ENCODE results near the gene MEF2A.

The MEF2A gene

GRCh38 chr15:99706557-99707303 lies 140.9 kb downstream of the MEF2A start:
- no peak for FAIRE-seq

GRCh38 chr15:99707473-99708270 lies 141.9 kb downstream of the MEF2A start:
- no peak for FAIRE-seq

GRCh38 chr15:99708563-99708962 lies 142.8 kb downstream of the MEF2A start:
- no peak for FAIRE-seq

GRCh38 chr15:99709243-99709986 lies 143.6 kb downstream of the MEF2A start:
- no peak for FAIRE-seq

GRCh38 chr15:99711625-99712024 lies 145.8 kb downstream of the MEF2A start:
- no peak for FAIRE-seq

- FAIRE-seq = no peak
Observed at GRCh38 chr15:99712415-99712814, 146.6 kb downstream of the MEF2A start.

- FAIRE-seq = no peak
Observed at GRCh38 chr15:99716540-99717095, 150.8 kb downstream of the MEF2A start.

GRCh38 chr15:99717161-99718009 lies 151.6 kb downstream of the MEF2A start:
- no peak for FAIRE-seq

GRCh38 chr15:99718421-99718820 lies 152.6 kb downstream of the MEF2A start:
- FAIRE-seq = no peak

- FAIRE-seq = no peak
Observed at GRCh38 chr15:99719096-99719541, 153.3 kb downstream of the MEF2A start.

- no peak for FAIRE-seq
Observed at GRCh38 chr15:99720533-99720932, 154.7 kb downstream of the MEF2A start.

GRCh38 chr15:99721104-99721778 lies 155.5 kb downstream of the MEF2A start:
- no peak for FAIRE-seq

GRCh38 chr15:99721896-99722295 lies 156.1 kb downstream of the MEF2A start:
- FAIRE-seq = no peak

- FAIRE-seq = no peak
Observed at GRCh38 chr15:99722406-99722805, 156.6 kb downstream of the MEF2A start.

- FAIRE-seq = no peak
Observed at GRCh38 chr15:99726333-99726732, 160.5 kb downstream of the MEF2A start.

GRCh38 chr15:99727330-99727729 lies 161.5 kb downstream of the MEF2A start:
- FAIRE-seq = no peak

- no peak for FAIRE-seq
Observed at GRCh38 chr15:99727733-99728132, 161.9 kb downstream of the MEF2A start.

GRCh38 chr15:99728916-99729315 lies 163.1 kb downstream of the MEF2A start:
- FAIRE-seq = no peak

- no peak for FAIRE-seq
Observed at GRCh38 chr15:99729327-99729726, 163.5 kb downstream of the MEF2A start.

- FAIRE-seq = no peak
Observed at GRCh38 chr15:99729920-99730319, 164.1 kb downstream of the MEF2A start.

- no peak for FAIRE-seq
Observed at GRCh38 chr15:99731336-99732123, 165.7 kb downstream of the MEF2A start.

All from colon (tissue), 2 donors.